Measurements from ENCODE around the gene LIMS4. TPM values are rescaled to one million over a fixed set of nuclear protein-coding genes. Genes with fewer than 3 reads are reported as not detected.
"Not testable (repeated sequence)": the region's sequence is repeated elsewhere in the genome, so short reads cannot be mapped to it uniquely, and the experiment has no call there.

The LIMS4 gene
- total RNA-seq, 5 donors from 2014 or later (not counting 1 experiment from before 2014, with no cell fraction given): 0.76 to 1.6 (median 1.3) TPM; not detected in 2

- H3K27me3 Mint-ChIP-seq; POLR2A ChIA-PET; H3K27ac ChIP-seq (ENCODE audit: low read length); H3K4me1 Mint-ChIP-seq; H3K9me3 ChIP-seq; H3K27ac Mint-ChIP-seq; H3K4me1 ChIP-seq (ENCODE audit: control insufficient read depth in 1 of 2, extremely low read depth in 1 of 2, insufficient read depth in 2 of 2, low read length in 2 of 2); H3K4me3 Mint-ChIP-seq; CTCF ChIA-PET; H3K9me3 Mint-ChIP-seq; DNase-seq; ATAC-seq (replicated peaks in 1 of 4); H3K36me3 Mint-ChIP-seq; H3K27me3 ChIP-seq (replicated peaks in 1 of 2; ENCODE audit: control insufficient read depth in 2 of 2, extremely low read depth in 1 of 2, insufficient read depth in 2 of 2, low read length in 1 of 2); H3K4me3 ChIP-seq (ENCODE audit: control insufficient read depth in 1 of 2, extremely low read depth in 1 of 2, low read length in 1 of 2); H3K36me3 ChIP-seq (ENCODE audit: control insufficient read depth in 2 of 2, extremely low read depth in 1 of 2, insufficient read depth in 1 of 2, low read length in 1 of 2): not testable (repeated sequence)
- no CpG with 5 or more reads among the region's 1 CpG for WGBS (ENCODE audit: insufficient coverage)
These were observed 65.5 kb downstream of the LIMS4 start for GRCh38 chr2:110407142-110407541.

- H3K4me1 ChIP-seq (ENCODE audit: control insufficient read depth in 1 of 2, extremely low read depth in 1 of 2, insufficient read depth in 2 of 2, low read length in 2 of 2); H3K27ac ChIP-seq (ENCODE audit: low read length); DNase-seq; H3K27me3 ChIP-seq (replicated peaks in 1 of 2; ENCODE audit: control insufficient read depth in 2 of 2, extremely low read depth in 1 of 2, insufficient read depth in 2 of 2, low read length in 1 of 2); H3K36me3 Mint-ChIP-seq; H3K9me3 Mint-ChIP-seq; CTCF ChIA-PET; H3K27me3 Mint-ChIP-seq; ATAC-seq (replicated peaks in 1 of 4); H3K36me3 ChIP-seq (ENCODE audit: control insufficient read depth in 2 of 2, extremely low read depth in 1 of 2, insufficient read depth in 1 of 2, low read length in 1 of 2); H3K27ac Mint-ChIP-seq; H3K9me3 ChIP-seq; H3K4me3 Mint-ChIP-seq; H3K4me3 ChIP-seq (ENCODE audit: control insufficient read depth in 1 of 2, extremely low read depth in 1 of 2, low read length in 1 of 2); POLR2A ChIA-PET; H3K4me1 Mint-ChIP-seq: not testable (repeated sequence)
- no CpG with 5 or more reads among the region's 2 CpGs for WGBS (ENCODE audit: insufficient coverage)
These were observed 67.6 kb downstream of the LIMS4 start for GRCh38 chr2:110404988-110405387.

DNA sequence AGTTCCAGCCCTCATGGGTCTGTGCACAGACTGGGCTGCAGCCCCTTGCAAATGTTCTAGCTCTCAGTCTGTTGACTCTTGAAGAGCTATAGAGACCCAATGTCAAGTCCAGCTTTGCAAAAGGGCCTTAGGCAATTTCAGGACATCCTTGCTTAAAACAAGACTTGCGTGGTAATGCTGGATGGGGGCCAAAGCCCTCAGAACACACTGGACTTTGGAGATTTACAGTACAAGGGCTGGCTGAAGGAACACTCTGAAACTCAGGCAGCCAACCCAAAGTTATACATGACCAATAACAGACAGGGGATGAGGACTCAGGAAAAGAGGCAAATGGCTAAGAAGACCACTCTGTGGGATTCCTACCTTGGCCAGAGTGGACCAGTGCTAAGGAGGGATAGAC, 68.4 kb downstream of the LIMS4 start:
- H3K9me3 ChIP-seq; ATAC-seq (replicated peaks in 1 of 4); H3K36me3 Mint-ChIP-seq; POLR2A ChIA-PET; H3K36me3 ChIP-seq (ENCODE audit: control insufficient read depth in 2 of 2, extremely low read depth in 1 of 2, insufficient read depth in 1 of 2, low read length in 1 of 2); H3K27me3 ChIP-seq (replicated peaks in 1 of 2; ENCODE audit: control insufficient read depth in 2 of 2, extremely low read depth in 1 of 2, insufficient read depth in 2 of 2, low read length in 1 of 2); H3K4me3 Mint-ChIP-seq; DNase-seq; H3K4me1 Mint-ChIP-seq; H3K4me1 ChIP-seq (ENCODE audit: control insufficient read depth in 1 of 2, extremely low read depth in 1 of 2, insufficient read depth in 2 of 2, low read length in 2 of 2); H3K9me3 Mint-ChIP-seq; H3K27me3 Mint-ChIP-seq; H3K27ac ChIP-seq (ENCODE audit: low read length); H3K4me3 ChIP-seq (ENCODE audit: control insufficient read depth in 1 of 2, extremely low read depth in 1 of 2, low read length in 1 of 2); CTCF ChIA-PET; H3K27ac Mint-ChIP-seq: not testable (repeated sequence)
- no CpG with 5 or more reads among the region's 1 CpG for WGBS (ENCODE audit: insufficient coverage)

- DNase-seq: peak in 1 of 35 experiments; percentile 7
- POLR2A ChIA-PET; H3K27ac Mint-ChIP-seq; H3K27ac ChIP-seq (ENCODE audit: low read length); H3K36me3 ChIP-seq (ENCODE audit: control insufficient read depth in 2 of 2, extremely low read depth in 1 of 2, insufficient read depth in 1 of 2, low read length in 1 of 2); H3K27me3 ChIP-seq (replicated peaks in 1 of 2; ENCODE audit: control insufficient read depth in 2 of 2, extremely low read depth in 1 of 2, insufficient read depth in 2 of 2, low read length in 1 of 2); H3K4me1 Mint-ChIP-seq; CTCF ChIA-PET; H3K4me3 ChIP-seq (ENCODE audit: control insufficient read depth in 1 of 2, extremely low read depth in 1 of 2, low read length in 1 of 2); H3K36me3 Mint-ChIP-seq; H3K4me3 Mint-ChIP-seq; H3K9me3 ChIP-seq; H3K27me3 Mint-ChIP-seq; H3K4me1 ChIP-seq (ENCODE audit: control insufficient read depth in 1 of 2, extremely low read depth in 1 of 2, insufficient read depth in 2 of 2, low read length in 2 of 2); H3K9me3 Mint-ChIP-seq: not testable (repeated sequence)
- no CpG with 5 or more reads among the region's 18 CpGs for WGBS (ENCODE audit: insufficient coverage)
- peak; percentile 54 to 79 (median 70) for ATAC-seq (replicated peaks in 1 of 4)
These were observed 71.5 kb downstream of the LIMS4 start for GRCh38 chr2:110401001-110401618.

- CTCF ChIA-PET; H3K27ac Mint-ChIP-seq; H3K4me1 Mint-ChIP-seq; ATAC-seq (replicated peaks in 1 of 4); H3K27me3 Mint-ChIP-seq; POLR2A ChIA-PET; H3K9me3 ChIP-seq; H3K27me3 ChIP-seq (replicated peaks in 1 of 2; ENCODE audit: control insufficient read depth in 2 of 2, extremely low read depth in 1 of 2, insufficient read depth in 2 of 2, low read length in 1 of 2); H3K4me3 Mint-ChIP-seq; H3K4me3 ChIP-seq (ENCODE audit: control insufficient read depth in 1 of 2, extremely low read depth in 1 of 2, low read length in 1 of 2); H3K9me3 Mint-ChIP-seq; H3K4me1 ChIP-seq (ENCODE audit: control insufficient read depth in 1 of 2, extremely low read depth in 1 of 2, insufficient read depth in 2 of 2, low read length in 2 of 2); H3K27ac ChIP-seq (ENCODE audit: low read length); H3K36me3 ChIP-seq (ENCODE audit: control insufficient read depth in 2 of 2, extremely low read depth in 1 of 2, insufficient read depth in 1 of 2, low read length in 1 of 2); H3K36me3 Mint-ChIP-seq; DNase-seq: not testable (repeated sequence)
- no CpG with 5 or more reads among the region's 10 CpGs for WGBS (ENCODE audit: insufficient coverage)
These were observed 73.2 kb downstream of the LIMS4 start for GRCh38 chr2:110399378-110399777.

DNA sequence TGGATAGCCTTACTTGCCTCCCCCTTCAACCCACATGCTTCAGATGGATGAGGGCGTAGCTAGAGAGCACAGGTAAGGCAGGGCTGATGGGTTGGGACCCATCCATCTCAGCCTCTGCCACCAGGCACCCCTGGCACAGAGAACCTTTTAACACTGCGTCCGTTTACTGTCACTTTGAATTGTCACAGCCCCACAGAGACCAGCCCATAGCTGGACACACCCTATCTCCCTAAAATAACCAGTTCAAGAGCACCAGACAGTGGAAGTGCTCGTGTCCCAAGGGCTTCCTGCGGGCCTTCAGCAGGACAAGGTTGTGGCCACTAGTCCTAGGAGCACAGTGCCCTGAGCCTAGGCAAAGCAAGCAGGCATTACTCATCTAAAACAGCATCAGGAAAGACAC, 76.6 kb downstream of the LIMS4 start:
- H3K9me3 ChIP-seq; H3K27ac Mint-ChIP-seq; H3K9me3 Mint-ChIP-seq; POLR2A ChIA-PET; H3K4me1 ChIP-seq (ENCODE audit: control insufficient read depth in 1 of 2, extremely low read depth in 1 of 2, insufficient read depth in 2 of 2, low read length in 2 of 2); H3K36me3 ChIP-seq (ENCODE audit: control insufficient read depth in 2 of 2, extremely low read depth in 1 of 2, insufficient read depth in 1 of 2, low read length in 1 of 2); H3K27me3 ChIP-seq (replicated peaks in 1 of 2; ENCODE audit: control insufficient read depth in 2 of 2, extremely low read depth in 1 of 2, insufficient read depth in 2 of 2, low read length in 1 of 2); H3K27ac ChIP-seq (ENCODE audit: low read length); CTCF ChIA-PET; H3K36me3 Mint-ChIP-seq; H3K4me3 ChIP-seq (ENCODE audit: control insufficient read depth in 1 of 2, extremely low read depth in 1 of 2, low read length in 1 of 2); ATAC-seq (replicated peaks in 1 of 4); H3K4me3 Mint-ChIP-seq; DNase-seq; H3K27me3 Mint-ChIP-seq; H3K4me1 Mint-ChIP-seq: not testable (repeated sequence)
- no CpG with 5 or more reads among the region's 5 CpGs for WGBS (ENCODE audit: insufficient coverage)

Data from T-cell (primary cell).